Mesodermal cell (in vitro differentiated cells): ENCODE data around the gene GLRA3.
"Not testable (repeated sequence)": the region's sequence is repeated elsewhere in the genome, so short reads cannot be mapped to it uniquely, and the experiment has no call there.

Source experiments
- H3K27ac ChIP-seq: 2 replicates; pipeline ENCODE4 v1.7.0; 2013; ENCODE audit warnings: mild to moderate bottlenecking, low read depth, low read length, moderate library complexity; ENCODE audit not compliant: severe bottlenecking
- H3K36me3 ChIP-seq: 2 replicates; pipeline ENCODE4 v1.7.1; 2013; ENCODE audit warnings: mild to moderate bottlenecking, low read length, moderate library complexity; ENCODE audit not compliant: control insufficient read depth, insufficient read depth
- H3K4me1 ChIP-seq: one replicate; pipeline ENCODE4 v1.7.1; 2013; ENCODE audit warnings: mild to moderate bottlenecking, low read length; ENCODE audit not compliant: insufficient read depth, control insufficient read depth, poor library complexity, severe bottlenecking
- H3K4me3 ChIP-seq: 2 replicates; pipeline ENCODE4 v1.7.0; 2013; ENCODE audit warnings: low read length, control low read depth, mild to moderate bottlenecking; ENCODE audit not compliant: insufficient read depth, poor library complexity, severe bottlenecking; ENCODE audit errors: extremely low read depth
- H3K9me3 ChIP-seq: 2 replicates; pipeline ENCODE4 v1.7.1; 2013; ENCODE audit warnings: mild to moderate bottlenecking, low read length, moderate library complexity; ENCODE audit not compliant: control insufficient read depth
- WGBS, 2 experiments: methylation state at CpG; one replicate each; pipeline ENCODE4 v1.1.5; 2013; ENCODE audit warnings: missing lambda C conversion rate in 2 of 2; ENCODE audit not compliant: insufficient coverage in 2 of 2; 5-methylcytosine and 5-hydroxymethylcytosine counted together

Gene GLRA3

GRCh38 chr4:174691876-174692275 lies 137.2 kb downstream of the GLRA3 start:
- H3K36me3 ChIP-seq, H3K27ac ChIP-seq, H3K4me1 ChIP-seq, H3K4me3 ChIP-seq, H3K9me3 ChIP-seq: not testable (repeated sequence)
- 78 to 82% methylated on average over 11 to 14 of the region's 24 CpGs for WGBS, 2 experiments

DNA sequence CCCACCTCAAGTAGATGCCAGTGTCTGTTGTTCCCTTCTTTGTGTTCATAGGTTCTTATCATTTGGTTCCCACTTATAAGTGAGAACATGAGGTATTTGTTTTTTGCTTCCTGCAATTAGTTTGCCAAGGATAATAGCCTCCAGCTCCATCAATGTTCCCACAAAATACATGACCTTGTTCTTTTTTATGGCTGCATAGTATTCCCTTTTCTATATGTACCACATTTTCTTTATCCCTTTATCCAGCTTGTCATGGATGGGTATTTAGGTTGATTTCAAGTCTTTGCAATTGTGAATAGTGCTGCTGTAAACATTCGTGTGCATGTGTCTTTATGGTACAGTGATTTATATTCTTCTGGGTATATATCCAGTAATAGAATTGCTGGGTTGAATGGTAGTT lies 138.4 kb downstream of the GLRA3 start:
- WGBS, 2 experiments = 60% methylated on average over 1 of the region's 1 CpG; no CpG with 5 or more reads in 1 of the 2 experiments
- no peak overlapping the region for H3K27ac ChIP-seq
- H3K36me3 ChIP-seq = no peaks in the 10 kb centered on the region
- no peaks in the 10 kb centered on the region for H3K4me1 ChIP-seq
- H3K9me3 ChIP-seq = no peaks in the 10 kb centered on the region
- H3K4me3 ChIP-seq = no peak overlapping the region

DNA sequence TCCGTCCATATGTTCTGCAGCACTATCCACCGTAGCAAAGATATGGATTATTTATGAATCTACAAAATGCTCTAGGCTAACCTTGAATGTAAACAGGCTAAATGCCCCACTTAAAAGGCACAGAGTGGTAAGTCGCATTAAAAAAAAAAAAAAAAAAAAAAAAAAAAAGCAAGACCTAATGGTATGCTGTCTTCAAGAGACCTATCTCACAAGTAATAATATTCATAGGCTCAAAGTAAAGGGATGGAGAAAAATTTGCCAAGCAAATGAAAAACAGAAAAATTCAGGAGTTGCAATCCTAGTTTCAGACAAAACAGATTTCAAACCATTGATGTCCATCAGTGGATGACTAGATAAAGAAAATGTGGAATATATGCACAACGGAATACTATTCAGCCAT lies 139.4 kb downstream of the GLRA3 start:
- Histone ChIP-seq H3K9me3 (no peaks in the 10 kb centered on the region), H3K36me3 (no peaks in the 10 kb centered on the region), H3K4me1 (no peaks in the 10 kb centered on the region), H3K4me3 (no peak overlapping the region), H3K27ac (no peak overlapping the region)
- no CpG with 5 or more reads among the region's 4 CpGs for WGBS, 2 experiments

DNA sequence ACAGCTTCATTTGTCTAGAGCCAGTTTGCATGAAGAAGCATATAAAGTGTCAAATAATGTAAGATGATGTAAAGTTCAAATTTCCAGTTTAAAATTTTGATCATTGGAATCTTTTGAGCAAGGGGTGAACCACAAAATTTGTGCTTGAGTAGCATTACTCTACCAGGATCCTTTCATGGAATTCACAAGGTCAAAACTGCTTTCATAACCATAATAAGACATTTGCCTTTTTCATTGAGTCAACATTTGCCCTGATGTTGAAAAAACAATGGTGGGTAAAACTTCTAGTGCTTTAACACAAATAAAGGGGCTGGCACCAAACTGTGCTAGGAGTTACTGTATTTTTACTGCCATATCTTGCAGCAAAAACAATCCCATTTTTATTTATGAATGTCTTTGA lies 142.2 kb downstream of the GLRA3 start:
- Histone ChIP-seq H3K4me1 (no peaks in the 10 kb centered on the region), H3K36me3 (no peaks in the 10 kb centered on the region), H3K4me3 (no peak overlapping the region), H3K27ac (no peak overlapping the region), H3K9me3 (no peaks in the 10 kb centered on the region)

DNA sequence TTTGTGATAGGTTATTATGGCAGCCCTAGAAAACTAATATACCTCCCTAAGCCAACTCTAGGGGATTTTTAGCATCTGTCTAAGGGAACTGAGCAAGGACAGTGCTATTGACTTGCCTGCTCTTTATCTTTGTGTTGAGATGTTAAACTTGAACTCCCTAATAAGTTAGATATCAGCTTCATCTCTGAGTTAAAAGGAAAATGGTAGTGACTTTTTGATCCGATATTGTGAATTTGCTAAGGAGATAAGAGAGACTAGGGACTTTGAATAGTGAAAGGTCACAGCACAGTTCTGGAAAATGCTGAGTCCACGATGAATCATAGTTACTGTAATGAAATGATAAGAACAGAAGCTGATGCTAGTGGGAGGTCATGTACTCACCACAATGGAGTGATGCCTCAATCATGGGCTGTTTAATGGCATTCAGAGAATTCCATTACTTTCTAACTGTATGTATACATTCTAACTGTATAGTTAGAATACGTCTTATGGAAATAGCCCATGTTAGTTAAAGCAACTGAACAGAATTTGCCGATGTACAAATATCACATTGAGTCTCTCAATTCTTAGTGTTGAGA lies 147.2 kb downstream of the GLRA3 start:
- Histone ChIP-seq H3K4me1 (no peaks in the 10 kb centered on the region), H3K36me3 (no peaks in the 10 kb centered on the region), H3K9me3 (no peaks in the 10 kb centered on the region), H3K4me3 (no peak overlapping the region), H3K27ac (peak overlapping the region; percentile 3)
- 83 to 98% methylated on average over 2 to 4 of the region's 4 CpGs for WGBS, 2 experiments

GRCh38 chr4:174674305-174674840 lies 154.7 kb downstream of the GLRA3 start:
- Histone ChIP-seq H3K36me3 (no peaks in the 10 kb centered on the region), H3K27ac (no peak overlapping the region), H3K9me3 (no peaks in the 10 kb centered on the region), H3K4me3 (no peak overlapping the region), H3K4me1 (peaks cover under 1% of the 10 kb centered on the region)
- no CpG with 5 or more reads among the region's 1 CpG for WGBS, 2 experiments

DNA sequence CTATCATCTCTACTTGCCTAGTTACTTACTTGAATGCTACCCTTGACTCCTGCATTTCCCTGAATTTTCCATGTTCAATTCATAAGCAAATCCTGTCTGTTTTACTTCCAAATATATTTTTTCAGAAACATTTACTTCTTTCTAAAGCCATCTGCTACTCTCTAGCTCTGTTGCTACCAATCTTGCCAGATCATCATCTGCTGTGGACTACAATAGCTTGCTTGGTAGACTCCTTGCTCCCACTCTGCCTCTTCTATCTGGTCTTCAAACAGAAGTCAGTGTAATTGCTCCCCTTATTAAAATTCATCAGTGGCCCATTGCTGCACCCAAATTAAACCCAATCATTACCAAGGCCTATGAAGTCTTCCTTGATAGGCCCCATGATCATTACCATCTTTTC lies 155.2 kb downstream of the GLRA3 start:
- Histone ChIP-seq H3K4me1 (peaks cover 3% of the 10 kb centered on the region), H3K36me3 (no peaks in the 10 kb centered on the region), H3K9me3 (no peaks in the 10 kb centered on the region), H3K4me3 (no peak overlapping the region), H3K27ac (no peak overlapping the region)

DNA sequence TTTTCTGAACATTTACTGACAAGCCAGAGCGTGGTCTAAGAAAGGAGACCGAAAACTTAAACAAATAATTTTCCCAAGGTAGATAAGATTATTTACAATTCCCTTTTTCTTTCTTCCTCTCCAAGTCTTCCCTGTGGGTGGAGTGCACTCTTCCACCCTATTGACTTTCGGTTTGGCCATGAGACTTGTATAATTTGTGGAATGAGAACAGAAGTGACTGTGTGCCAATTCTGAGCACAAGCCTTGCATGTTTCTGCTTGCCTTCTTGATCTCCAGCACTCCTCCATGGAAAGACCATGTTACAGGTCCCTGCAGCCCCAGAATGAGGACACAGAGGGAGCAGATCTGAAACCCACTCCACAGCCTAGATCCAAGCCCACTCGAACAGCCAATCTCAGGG lies 156.8 kb downstream of the GLRA3 start:
- H3K27ac ChIP-seq = no peak overlapping the region
- no peaks in the 10 kb centered on the region for H3K36me3 ChIP-seq
- no peak overlapping the region for H3K4me3 ChIP-seq
- WGBS, 2 experiments = 40 to 100% methylated on average over 1 of the region's 4 CpGs
- H3K9me3 ChIP-seq = no peaks in the 10 kb centered on the region
- peaks cover 3% of the 10 kb centered on the region for H3K4me1 ChIP-seq

DNA sequence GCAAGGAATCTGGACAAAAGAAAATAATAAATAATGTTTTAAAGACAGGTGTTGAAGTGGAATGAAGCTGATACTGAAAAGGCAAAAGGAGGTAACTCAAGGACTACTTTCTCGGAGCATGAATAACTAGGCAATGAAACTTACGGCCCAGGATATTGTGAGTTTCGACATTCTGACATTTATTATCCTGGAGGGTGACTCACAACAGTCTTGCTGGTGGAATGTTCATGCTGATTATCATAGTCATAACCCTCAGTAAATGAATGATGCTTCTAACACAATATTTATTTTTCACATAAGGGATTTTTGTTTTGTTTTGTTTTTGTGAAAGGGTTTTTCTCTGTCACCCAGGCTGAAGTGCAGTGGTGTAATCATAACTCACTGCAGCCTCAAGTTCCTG lies 159.8 kb downstream of the GLRA3 start:
- H3K9me3 ChIP-seq = no peaks in the 10 kb centered on the region
- H3K27ac ChIP-seq = no peak overlapping the region
- no peaks in the 10 kb centered on the region for H3K36me3 ChIP-seq
- H3K4me1 ChIP-seq = peaks cover 3% of the 10 kb centered on the region
- no peak overlapping the region for H3K4me3 ChIP-seq
- WGBS, 2 experiments = 79% methylated on average over 2 of the region's 3 CpGs; no CpG with 5 or more reads in 1 of the 2 experiments

GRCh38 chr4:174665799-174666198 lies 163.2 kb downstream of the GLRA3 start:
- Histone ChIP-seq H3K9me3 (no peaks in the 10 kb centered on the region), H3K36me3 (no peaks in the 10 kb centered on the region), H3K4me1 (peaks cover 3% of the 10 kb centered on the region), H3K27ac (no peak overlapping the region), H3K4me3 (no peak overlapping the region)

GRCh38 chr4:174663216-174663615 lies 165.8 kb downstream of the GLRA3 start:
- Histone ChIP-seq H3K9me3 (no peaks in the 10 kb centered on the region), H3K36me3 (no peaks in the 10 kb centered on the region), H3K4me1 (no peaks in the 10 kb centered on the region), H3K4me3 (no peak overlapping the region), H3K27ac (no peak overlapping the region)
- 80 to 100% methylated on average over 2 of the region's 2 CpGs for WGBS, 2 experiments
